GM15510 (cell line): ENCODE results near the gene ARNT2.

Experiments used
- POLR2A ChIP-seq: IDR thresholded peaks from 3 replicates; pipeline ENCODE4 v1.6.1; 2011; ENCODE audit warnings: borderline replicate concordance; ENCODE audit not compliant: insufficient read length; ENCODE audit errors: extremely low read depth

The ARNT2 gene

GRCh38 chr15:80501476-80501875 is 97.3 kb downstream of the ARNT2 start:
- no peak for TF ChIP-seq POLR2A

- no peak for TF ChIP-seq POLR2A
Measured at GRCh38 chr15:80502782-80503181, 98.6 kb downstream of the ARNT2 start.

- no peak for TF ChIP-seq POLR2A
Measured at GRCh38 chr15:80503319-80503952, 99.3 kb downstream of the ARNT2 start.

- TF ChIP-seq POLR2A = no peak
Measured at GRCh38 chr15:80504931-80505330, 100.7 kb downstream of the ARNT2 start.

GRCh38 chr15:80506286-80506893 is 102.2 kb downstream of the ARNT2 start:
- TF ChIP-seq POLR2A = no peak

- no peak for TF ChIP-seq POLR2A
Measured at GRCh38 chr15:80507131-80507530, 102.9 kb downstream of the ARNT2 start.

- no peak for TF ChIP-seq POLR2A
Measured at GRCh38 chr15:80507638-80508316, 103.6 kb downstream of the ARNT2 start.

- TF ChIP-seq POLR2A = no peak
Measured at GRCh38 chr15:80508783-80509182, 104.6 kb downstream of the ARNT2 start.

- no peak for TF ChIP-seq POLR2A
Measured at GRCh38 chr15:80509800-80510199, 105.6 kb downstream of the ARNT2 start.

GRCh38 chr15:80512726-80513660 is 108.8 kb downstream of the ARNT2 start:
- TF ChIP-seq POLR2A = no peak

GRCh38 chr15:80514071-80514780 is 110.0 kb downstream of the ARNT2 start:
- no peak for TF ChIP-seq POLR2A

GRCh38 chr15:80517290-80517689 is 113.1 kb downstream of the ARNT2 start:
- TF ChIP-seq POLR2A = no peak

GRCh38 chr15:80518522-80518921 is 114.3 kb downstream of the ARNT2 start:
- TF ChIP-seq POLR2A = no peak

GRCh38 chr15:80523746-80524145 is 119.6 kb downstream of the ARNT2 start:
- TF ChIP-seq POLR2A = no peak
